B cell (primary cell): ENCODE data around the gene PCSK6. TPM values are rescaled to one million over a fixed set of nuclear protein-coding genes. Genes with fewer than 3 reads are reported as not detected.

ENCODE experiments used
- ATAC-seq: fragments of 200-7000 bp; cut with Tn5 transposase; one replicate; pipeline ENCODE4 v1.10.0; 2021; ENCODE audit warnings: low read depth, mild to moderate bottlenecking, moderate number of reproducible peaks, moderate library complexity
- CTCF ChIA-PET: fragments of 350-600 bp; sonication (Branson Sonifier 250); formaldehyde crosslinking; loops from one replicate; lab custom pipeline; 2021; ENCODE audit warnings: antibody characterized with exemption, inconsistent platforms; lab: Charles Lee
- POLR2A ChIA-PET: fragments of 350-600 bp; sonication (Branson Sonifier 250); formaldehyde crosslinking; loops from one replicate; lab custom pipeline; 2021; ENCODE audit warnings: antibody characterized with exemption; lab: Charles Lee
- DNase-seq: peaks from one replicate; pipeline ENCODE4 v3.0.0; 2013
- H2AFZ ChIP-seq: 2 replicates; pipeline ENCODE4 v1.6.1; 2012; ENCODE audit warnings: mild to moderate bottlenecking, low read depth, low read length; ENCODE audit not compliant: insufficient read depth, poor library complexity, severe bottlenecking
- H3K27ac ChIP-seq, 2 donors: 1 replicate in 1 of 2; 2 replicates in 1 of 2; pipeline ENCODE4 v1.5.1; 2012 to 2013; ENCODE audit warnings: low read length in 2 of 2, mild to moderate bottlenecking in 2 of 2, moderate library complexity in 1 of 2
- H3K27me3 ChIP-seq, 4 experiments: fragments of 200-600 bp in 1 of 4; sonication (generic) in 1 of 4; replicated peaks in 1 of 4; 1 replicate in 2 of 4; 2 replicates in 2 of 4; pipeline versions ENCODE4 v1.6.1 to v1.7.0; 2013 to 2016; ENCODE audit warnings: low read length in 3 of 4, mild to moderate bottlenecking in 2 of 4, mixed read lengths in 1 of 4, moderate library complexity in 1 of 4; ENCODE audit not compliant: insufficient read depth in 4 of 4, control insufficient read depth in 3 of 4; ENCODE audit errors: control extremely low read depth in 1 of 4
- H3K36me3 ChIP-seq, 2 experiments: replicated peaks in 1 of 2; 1 replicate in 1 of 2; 2 replicates in 1 of 2; pipeline versions ENCODE4 v1.6.1 to v1.7.1; 2013; ENCODE audit warnings: low read length in 1 of 2; ENCODE audit not compliant: insufficient read depth in 2 of 2, control insufficient read depth in 1 of 2; ENCODE audit errors: control extremely low read depth in 1 of 2, extremely low read depth in 1 of 2
- H3K4me1 ChIP-seq, 2 donors: fragments of 200-600 bp in 1 of 2; sonication (generic) in 1 of 2; 1 replicate in 1 of 2; 2 replicates in 1 of 2; pipeline versions ENCODE4 v1.5.1 to v1.6.1; 2013 to 2017; ENCODE audit warnings: low read length in 2 of 2; ENCODE audit not compliant: control insufficient read depth in 2 of 2, insufficient read depth in 2 of 2
- H3K4me2 ChIP-seq: replicated peaks from 2 replicates; pipeline ENCODE3; 2012; ENCODE audit warnings: mild to moderate bottlenecking, low read depth, low read length; ENCODE audit not compliant: poor library complexity, severe bottlenecking
- H3K4me3 ChIP-seq, 5 experiments: fragments of 200-600 bp in 1 of 5; sonication (generic) in 1 of 5; 1 replicate in 3 of 5; 2 replicates in 2 of 5; pipeline versions ENCODE4 v1.5.1 to v1.7.0; 2011 to 2016; ENCODE audit warnings: low read length in 4 of 5, mild to moderate bottlenecking in 4 of 5, low read depth in 2 of 5, control low read depth in 1 of 5, moderate library complexity in 1 of 5; ENCODE audit not compliant: insufficient read depth in 1 of 5; ENCODE audit errors: control extremely low read depth in 1 of 5, extremely low read depth in 1 of 5
- H3K79me2 ChIP-seq: fragments of 200-600 bp; sonication (generic); one replicate; pipeline ENCODE4 v1.6.0; 2016; ENCODE audit warnings: low read length; ENCODE audit not compliant: control insufficient read depth, insufficient read depth
- H3K9ac ChIP-seq: fragments of 200-600 bp; sonication (generic); 2 replicates; pipeline ENCODE4 v1.6.1; 2017; ENCODE audit warnings: mild to moderate bottlenecking, low read length, moderate library complexity
- H3K9me3 ChIP-seq, 3 donors: one replicate each; pipeline versions ENCODE4 v1.6.1 to v1.7.1; 2013; ENCODE audit warnings: low read length in 2 of 3; ENCODE audit not compliant: control insufficient read depth in 2 of 3, insufficient read depth in 1 of 3; ENCODE audit errors: control extremely low read depth in 1 of 3
- H4K20me1 ChIP-seq: 2 replicates; pipeline ENCODE4 v1.6.0; 2012; ENCODE audit warnings: mild to moderate bottlenecking, low read length; ENCODE audit not compliant: insufficient read depth, control insufficient read depth, poor library complexity, severe bottlenecking
- H3K27ac Mint-ChIP-seq: one replicate; pipeline ENCODE4 v1.8.0; 2021; ENCODE audit warnings: mixed read lengths
- H3K27me3 Mint-ChIP-seq: one replicate; pipeline ENCODE4 v1.8.0; 2021; ENCODE audit warnings: mixed read lengths
- H3K4me1 Mint-ChIP-seq: one replicate; pipeline ENCODE4 v1.8.0; 2021; ENCODE audit warnings: mixed read lengths
- H3K4me3 Mint-ChIP-seq: one replicate; pipeline ENCODE4 v1.8.0; 2021; ENCODE audit warnings: mixed read lengths
- H3K9me3 Mint-ChIP-seq: one replicate; pipeline ENCODE4 v1.8.0; 2022; ENCODE audit warnings: mixed read lengths; ENCODE audit not compliant: insufficient read depth
- CTCF ChIP-seq: fragments of 200-600 bp; IDR thresholded peaks from one replicate; pipeline ENCODE4 v1.8.0; 2022; ENCODE audit warnings: antibody characterized with exemption, mild to moderate bottlenecking
- EZH2 ChIP-seq: IDR thresholded peaks from 2 replicates; pipeline ENCODE4 v1.6.1; 2012; ENCODE audit warnings: borderline replicate concordance, low read depth, mild to moderate bottlenecking, moderate library complexity, low read length; ENCODE audit not compliant: insufficient read depth, poor library complexity, severe bottlenecking
- WGBS: methylation state at CpG from one replicate; pipeline ENCODE4 v1.1.5; 2013; ENCODE audit warnings: missing lambda C conversion rate; ENCODE audit not compliant: insufficient coverage; 5-methylcytosine and 5-hydroxymethylcytosine counted together
- intact Hi-C: fragments of 100-400 bp; cut with micrococcal nuclease; formaldehyde crosslinking; loops from one replicate; pipeline ENCODE4 v1.10.0; 2022
- polyA plus RNA-seq: library from polyadenylated mRNA; depleted of rRNA; stranded (reverse); fragments of >200 nt; gene quantifications from 2 replicates; pipeline ENCODE4 v1.2.3, GENCODE V29; 2012
- total RNA-seq, 2 donors: library from RNA; stranded (reverse); fragments of 120-200 nt in 1 of 2; gene quantifications; 1 replicate in 1 of 2; 2 replicates in 1 of 2; pipeline versions ENCODE4 v1.2.3 to v1.2.4, GENCODE V29; 2013 to 2022

Gene PCSK6
- total and polyA plus RNA-seq, 2 donors (not counting 1 experiment from before 2014, with no cell fraction given) = 0.66 to 1.6 TPM

- no peak for DNase-seq
- no peaks in the 10 kb centered on the region for H3K36me3 ChIP-seq
- no peak for ATAC-seq
- CTCF ChIA-PET = interaction anchor here (0.7 kb wide), 1 partner anchor 98 kb away, joined by 3 read pairs; no protein-coding TSS in a partner anchor
- 54% methylated on average over 10 of the region's 17 CpGs for WGBS
- no peaks in the 10 kb centered on the region for H3K9me3 Mint-ChIP-seq
- H3K27me3 Mint-ChIP-seq = peaks cover 16% of the 10 kb centered on the region
- no peaks in the 10 kb centered on the region for H3K27me3 ChIP-seq
- peaks cover 17 to 24% of the 10 kb centered on the region in 2 donors for H3K4me1 ChIP-seq
- no peak for TF ChIP-seq EZH2
- no peak for TF ChIP-seq CTCF
- peak overlapping the region; percentile 76 for H3K4me3 Mint-ChIP-seq
- POLR2A ChIA-PET = no interaction called here
- H3K27ac ChIP-seq = no peak overlapping the region
- peak overlapping the region; percentile 17 for H2AFZ ChIP-seq
- peak overlapping the region; percentile 64 for H3K4me2 ChIP-seq
- H3K4me3 ChIP-seq = peak overlapping the region in 3 of 5 experiments; percentile 5 to 13 (median 8)
- H3K9ac ChIP-seq = peak overlapping the region; percentile 27
- intact Hi-C loops = no loop called here
- peak overlapping the region; percentile 38 for H3K27ac Mint-ChIP-seq
- no peaks in the 10 kb centered on the region for H4K20me1 ChIP-seq
- H3K4me1 Mint-ChIP-seq = peaks cover 35% of the 10 kb centered on the region
- no peaks in the 10 kb centered on the region for H3K9me3 ChIP-seq
- no peaks in the 10 kb centered on the region for H3K79me2 ChIP-seq
Measured at GRCh38 chr15:101391981-101392640, 97.4 kb downstream of the PCSK6 start.

- Mint-ChIP-seq H3K27ac (no peak overlapping the region), H3K4me3 (peak overlapping the region; percentile 76), H3K9me3 (no peaks in the 10 kb centered on the region), H3K4me1 (peaks cover 34% of the 10 kb centered on the region), H3K27me3 (peaks cover 15% of the 10 kb centered on the region)
- no peaks in the 10 kb centered on the region for H4K20me1 ChIP-seq
- H2AFZ ChIP-seq = no peak overlapping the region
- 65% methylated on average over 6 of the region's 10 CpGs for WGBS
- no peaks in the 10 kb centered on the region for H3K36me3 ChIP-seq
- H3K9ac ChIP-seq = no peak overlapping the region
- DNase-seq (no peak), ATAC-seq (no peak)
- H3K79me2 ChIP-seq = no peaks in the 10 kb centered on the region
- no peak overlapping the region for H3K4me3 ChIP-seq
- H3K27me3 ChIP-seq = no peaks in the 10 kb centered on the region
- intact Hi-C loops = no loop called here
- CTCF ChIA-PET = interaction anchor here (0.7 kb wide), 1 partner anchor 97 kb away, joined by 3 read pairs; no protein-coding TSS in a partner anchor
- H3K9me3 ChIP-seq = no peaks in the 10 kb centered on the region
- TF ChIP-seq CTCF (no peak), EZH2 (no peak)
- H3K4me1 ChIP-seq = peaks cover 17 to 24% of the 10 kb centered on the region in 2 donors
- peak overlapping the region; percentile 64 for H3K4me2 ChIP-seq
- no peak overlapping the region for H3K27ac ChIP-seq
- POLR2A ChIA-PET = no interaction called here
Measured at GRCh38 chr15:101391431-101391830, 98.1 kb downstream of the PCSK6 start.
